ENCODE data around the gene BCL2. TPM values are rescaled to one million over a fixed set of nuclear protein-coding genes. Genes with fewer than 3 reads are reported as not detected.
A peak's percentile ranks its signal among the peaks of the same experiment; 100 is the strongest.

BCL2 gene
- total and polyA plus RNA-seq, 9 of the 15 experiments (the other 6 are each of a cell fraction or from before 2014, with no cell fraction given): 0.10 to 1.1 (median 0.65) TPM

GRCh38 chr18:63241317-63241712 lies 78.3 kb downstream of the BCL2 start:
- ChIA-PET POLR2A (no interaction called here), CTCF (ENCODE audit: low intra/inter-chr PET ratio) (no interaction called here)
- H3K36me3 ChIP-seq (ENCODE audit: control insufficient read depth, insufficient read depth, low read length): no peaks in the 10 kb centered on the region
- no peaks in the 10 kb centered on the region for H3K27me3 ChIP-seq (ENCODE audit: control insufficient read depth in 2 of 2, insufficient read depth in 2 of 2, low read length in 2 of 2)
- no peaks in the 10 kb centered on the region for H3K9me3 ChIP-seq (replicated peaks; ENCODE audit: control insufficient read depth, insufficient read depth, low read depth, low read length)
- no TSS peak for BruUV-seq (replicated peaks)
- no peak for DNase-seq (ENCODE audit: extremely low read depth in 1 of 4, low spot score in 3 of 4)
- no peak for FAIRE-seq
- H3K9ac ChIP-seq (ENCODE audit: insufficient read depth in 1 of 2, low read depth in 2 of 2, low read length in 2 of 2): no peak overlapping the region
- no peaks in the 10 kb centered on the region for H3K4me1 ChIP-seq (replicated peaks in 1 of 2; ENCODE audit: control insufficient read depth in 2 of 2, insufficient read depth in 2 of 2, low read length in 2 of 2)
- intact Hi-C loops (cut with micrococcal nuclease) (no loop called here), in situ Hi-C loops (cut with MboI) (no loop called here)
- H3K9me1 ChIP-seq (ENCODE audit: control insufficient read depth, insufficient read depth, low read length): no peaks in the 10 kb centered on the region
- H3K79me2 ChIP-seq (ENCODE audit: control insufficient read depth, insufficient read depth, low read length): no peaks in the 10 kb centered on the region
- WGBS (ENCODE audit: insufficient coverage, low coverage, missing lambda C conversion rate): 11% methylated on average over 3 of the region's 3 CpGs
- TF ChIP-seq RAD21 (CRISPR knock-in tag; conservative IDR thresholded peaks at IDR 0.05 in 1 of 2, IDR thresholded peaks at IDR 0.05 in 1 of 2) (no peak), ETV5 (CRISPR knock-in tag; IDR thresholded peaks at IDR 0.05; ENCODE audit: low read depth) (no peak), ZNF253 (CRISPR knock-in tag; conservative IDR thresholded peaks at IDR 0.05) (no peak), ATF6 (CRISPR knock-in tag; IDR thresholded peaks at IDR 0.05) (no peak), E2F8 (IDR thresholded peaks at IDR 0.05; ENCODE audit: low read depth, partially characterized antibody) (no peak), SNRNP70 (optimal IDR thresholded peaks at IDR 0.05; ENCODE audit: low read depth, low read length) (no peak), ZNF830 (CRISPR knock-in tag; IDR thresholded peaks at IDR 0.05) (no peak), ASH1L (IDR thresholded peaks at IDR 0.05; ENCODE audit: borderline replicate concordance, low read depth, partially characterized antibody) (no peak), ATF1 (CRISPR knock-in tag; IDR thresholded peaks at IDR 0.05) (no peak), ATF1 (tag; IDR thresholded peaks at IDR 0.05) (peak; percentile 37; the same call in 1 of the 2 replicates), MEIS2 (IDR thresholded peaks at IDR 0.05; ENCODE audit: partially characterized antibody) (peak; percentile 7), MAFG (tag; conservative IDR thresholded peaks at IDR 0.05) (no peak), PKNOX1 (IDR thresholded peaks at IDR 0.05) (0 out of 2 replicates have a peak, but pooled peaks have one; percentile 6), EHMT2 (IDR thresholded peaks at IDR 0.05) (no peak), CBX8 (IDR thresholded peaks at IDR 0.05; ENCODE audit: borderline replicate concordance, extremely low read depth, low read depth, low read length, poor library complexity, severe bottlenecking) (no peak), HNRNPUL1 (IDR thresholded peaks at IDR 0.05; ENCODE audit: low read length) (no peak), TRIM28 (IDR thresholded peaks at IDR 0.05) (no peak), ATF7 (IDR thresholded peaks at IDR 0.05) (peak; percentile 28; the same call in 1 of the 2 replicates)
- no peak overlapping the region for H3K4me2 ChIP-seq (ENCODE audit: insufficient read depth, low read length)
- ATAC-seq: no peak
- no peaks in the 10 kb centered on the region for H4K20me1 ChIP-seq (replicated peaks; ENCODE audit: control insufficient read depth, insufficient read depth, low read length)
- H3K27ac ChIP-seq (ENCODE audit: extremely low read depth, low read depth, low read length): no peak overlapping the region
- H2AFZ ChIP-seq (ENCODE audit: low read depth, low read length): no peak overlapping the region
- H3K4me3 ChIP-seq: no peak overlapping the region

All from K562 (cell line).